HepG2 (cell line): Measurements from ENCODE around the gene HLCS. TPM values are rescaled to one million over a fixed set of nuclear protein-coding genes. Genes with fewer than 3 reads are reported as not detected.

Experiments used
- ATAC-seq: fragments of 200-7000 bp; cut with Tn5 transposase; 3 replicates; pipeline ENCODE4 v1.9.1; 2020; ENCODE audit warnings: mild to moderate bottlenecking, moderate library complexity
- BruUV-seq: library from RNA; stranded (reverse); fragments of 400-500 nt; replicated peaks from 2 replicates; lab custom pipeline; 2021; lab: Mats Ljungman, UMichigan
- CTCF ChIA-PET: fragments of 300-600 bp; formaldehyde crosslinking; extraction: SDS; loops from one replicate; lab custom pipeline; 2021; ENCODE audit warnings: low total read pairs, inconsistent platforms, low intra/inter-chr PET ratio; lab: Yijun Ruan, JAX
- POLR2A ChIA-PET: fragments of 350-600 bp; sonication (Branson Sonifier 250); formaldehyde crosslinking; loops from one replicate; lab custom pipeline; 2020; ENCODE audit warnings: antibody characterized with exemption, inconsistent platforms; lab: Yijun Ruan, JAX
- DNase-seq: peaks from one replicate; pipeline ENCODE4 v3.0.0-alpha.2; 2015; ENCODE audit warnings: low spot score
- FAIRE-seq: peaks from 3 replicates; lab custom pipeline; 2011; peaks lifted over from hg19 to GRCh38; lab: Jason Lieb, UNC
- H2AFZ ChIP-seq: one replicate; pipeline ENCODE4 v1.6.1; 2011; ENCODE audit warnings: low read length, inconsistent platforms
- H3K27ac ChIP-seq: fragments of 300-600 bp; 3 replicates; pipeline ENCODE4 v1.8.0; 2011; ENCODE audit warnings: mixed run types, mild to moderate bottlenecking, mixed read lengths, low read length, inconsistent platforms; ENCODE audit not compliant: insufficient read depth; ENCODE audit errors: extremely low read length
- H3K27me3 ChIP-seq, 2 experiments: fragments of 200-600 bp in 1 of 2; 2 replicates in 1 of 2; 3 replicates in 1 of 2; pipeline versions ENCODE4 v1.6.0 to v1.8.0; 2011; ENCODE audit warnings: low read length in 2 of 2, mild to moderate bottlenecking in 2 of 2, moderate library complexity in 2 of 2, inconsistent platforms in 1 of 2; ENCODE audit not compliant: insufficient read depth in 2 of 2, control insufficient read depth in 1 of 2
- H3K36me3 ChIP-seq, 2 experiments: fragments of 200-600 bp in 1 of 2; replicated peaks in 1 of 2; 2 replicates in 1 of 2; 3 replicates in 1 of 2; pipeline versions ENCODE4 v1.5.1 to v1.8.0; 2011; ENCODE audit warnings: low read length in 2 of 2, inconsistent platforms in 1 of 2; ENCODE audit not compliant: insufficient read depth in 2 of 2, control insufficient read depth in 1 of 2
- H3K4me1 ChIP-seq: 2 replicates; pipeline ENCODE4 v1.5.1; 2012; ENCODE audit warnings: low read length, inconsistent platforms; ENCODE audit not compliant: insufficient read depth
- H3K4me2 ChIP-seq: 2 replicates; pipeline ENCODE4 v1.6.0; 2011; ENCODE audit warnings: low read depth, low read length, inconsistent platforms
- H3K4me3 ChIP-seq, 3 experiments: fragments of 200-600 bp in 1 of 3; sonication (generic), shearing (Covaris generic) in 1 of 3; replicated peaks in 1 of 3; 2 replicates each; pipeline ENCODE4 v1.5.1; 2011 to 2016; ENCODE audit warnings: low read length in 3 of 3, inconsistent platforms in 2 of 3, low read depth in 2 of 3, mild to moderate bottlenecking in 2 of 3, control low read depth in 1 of 3, mixed read lengths in 1 of 3; ENCODE audit not compliant: insufficient read depth in 1 of 3
- H3K79me2 ChIP-seq: one replicate; pipeline ENCODE4 v1.6.1; 2011; ENCODE audit warnings: low read length, inconsistent platforms; ENCODE audit not compliant: insufficient read depth
- H3K9ac ChIP-seq: 2 replicates; pipeline ENCODE4 v1.6.0; 2011; ENCODE audit warnings: mild to moderate bottlenecking, low read depth, low read length, inconsistent platforms; ENCODE audit not compliant: insufficient read depth
- H3K9me3 ChIP-seq: 2 replicates; pipeline ENCODE4 v1.5.1; 2012; ENCODE audit warnings: mild to moderate bottlenecking, low read length
- H4K20me1 ChIP-seq: 2 replicates; pipeline ENCODE4 v1.6.0; 2011; ENCODE audit warnings: inconsistent platforms, mild to moderate bottlenecking, low read length, moderate library complexity; ENCODE audit not compliant: insufficient read depth
- JDP2 ChIP-seq: sonication (generic); formaldehyde crosslinking; IDR thresholded peaks from 2 replicates; pipeline ENCODE4 v1.8.1; 2022; ENCODE audit warnings: missing genetic modification reagents, borderline replicate concordance
- NRL ChIP-seq: sonication (generic); formaldehyde crosslinking; IDR thresholded peaks from 2 replicates; pipeline ENCODE4 v1.5.0; 2020; ENCODE audit warnings: missing genetic modification reagents, mild to moderate bottlenecking, moderate library complexity, borderline replicate concordance
- PHF5A ChIP-seq: IDR thresholded peaks from one replicate; pipeline ENCODE4 v1.6.1; 2018; ENCODE audit warnings: low read depth, missing genetic modification reagents; ENCODE audit not compliant: unreplicated experiment
- PHF8 ChIP-seq: sonication (generic); formaldehyde crosslinking; IDR thresholded peaks from 2 replicates; pipeline ENCODE4 v1.5.0; 2020; ENCODE audit warnings: missing genetic modification reagents
- REL ChIP-seq: sonication (generic); formaldehyde crosslinking; conservative IDR thresholded peaks from 2 replicates; pipeline ENCODE4 v1.8.0; 2022; ENCODE audit warnings: mild to moderate bottlenecking, missing genetic modification reagents, moderate library complexity
- SALL2 ChIP-seq: sonication (generic); formaldehyde crosslinking; IDR thresholded peaks from 2 replicates; pipeline ENCODE4 v1.8.1; 2023; ENCODE audit warnings: mild to moderate bottlenecking, missing genetic modification reagents, inconsistent platforms
- SIX4 ChIP-seq: sonication (generic); formaldehyde crosslinking; IDR thresholded peaks from 2 replicates; pipeline ENCODE4 v1.4.0; 2020; ENCODE audit warnings: missing genetic modification reagents
- SMAD9 ChIP-seq: sonication (generic); formaldehyde crosslinking; IDR thresholded peaks from 2 replicates; pipeline ENCODE4 v1.5.1; 2020; ENCODE audit warnings: mild to moderate bottlenecking, missing genetic modification reagents
- SP5 ChIP-seq: IDR thresholded peaks from 2 replicates; pipeline ENCODE4 v1.6.1; 2016; ENCODE audit warnings: low read depth, borderline replicate concordance
- TARDBP ChIP-seq: sonication (generic); formaldehyde crosslinking; IDR thresholded peaks from 2 replicates; pipeline ENCODE4 v1.8.0; 2022; ENCODE audit warnings: mild to moderate bottlenecking, missing genetic modification reagents
- XBP1 ChIP-seq: sonication (generic); formaldehyde crosslinking; IDR thresholded peaks from 2 replicates; pipeline ENCODE4 v1.5.0; 2020; ENCODE audit warnings: missing genetic modification reagents
- ZFP91 ChIP-seq: sonication (generic); formaldehyde crosslinking; IDR thresholded peaks from 2 replicates; pipeline ENCODE4 v1.9.0; 2022; ENCODE audit warnings: missing genetic modification reagents, mild to moderate bottlenecking, borderline replicate concordance
- ZMAT3 ChIP-seq: sonication (generic); formaldehyde crosslinking; conservative IDR thresholded peaks from 2 replicates; pipeline ENCODE4 v1.7.0; 2021; ENCODE audit warnings: missing genetic modification reagents
- ZNF263 ChIP-seq: sonication (generic); formaldehyde crosslinking; IDR thresholded peaks from 2 replicates; pipeline ENCODE4 v1.4.0; 2020; ENCODE audit warnings: missing genetic modification reagents
- ZNF335 ChIP-seq: sonication (generic); formaldehyde crosslinking; IDR thresholded peaks from 2 replicates; pipeline ENCODE4 v1.4.0; 2020; ENCODE audit warnings: missing genetic modification reagents
- WGBS: methylation state at CpG from one replicate; pipeline ENCODE4 v1.1.6; 2017; ENCODE audit warnings: low lambda C conversion rate; 5-methylcytosine and 5-hydroxymethylcytosine counted together
- in situ Hi-C: cut with HindIII; loops from 2 replicates; pipeline ENCODE4 v1.10.0; 2017; ENCODE audit warnings: low pct_unique_long_range_greater_than_20kb; ENCODE audit not compliant: extremely low pct_ligation_motif_present
- intact Hi-C: fragments of 100-400 bp; cut with micrococcal nuclease; formaldehyde crosslinking; loops from one replicate; pipeline ENCODE4 v1.10.0; 2022; ENCODE audit not compliant: unreplicated experiment
- polyA plus RNA-seq, 8 experiments: library from polyadenylated mRNA; depleted of rRNA in 3 of 8; stranded (reverse) in 7 of 8; unstranded in 1 of 8; fragments of >200 nt; fragmentation: Illumina TruSeq in 4 of 8; extraction: Trizol in 4 of 8; gene quantifications; 2 replicates each; pipeline versions ENCODE4 v1.2.1 to v1.2.3, GENCODE V29; 2011 to 2016; ENCODE audit warnings: low read depth in 4 of 8, missing spikeins in 1 of 8, mixed read lengths in 1 of 8; ENCODE audit not compliant: insufficient read depth in 1 of 8
- total RNA-seq, 5 experiments: library from RNA; depleted of rRNA; stranded (reverse); fragments of >200 nt; fragmentation: Illumina TruSeq; extraction: Trizol; gene quantifications; 2 replicates each; pipeline ENCODE4 v1.2.3, GENCODE V29; 2016; ENCODE audit warnings: low read depth in 1 of 5
- TF ChIP-seq, protein P1 (sequence below): IDR thresholded peaks from 2 replicates; pipeline ENCODE4 v1.6.1; 2016; ENCODE audit warnings: low read depth, missing genetic modification reagents, missing compliant biosample characterization
- TF ChIP-seq, protein P2 (sequence below): sonication (generic); formaldehyde crosslinking; IDR thresholded peaks from 2 replicates; pipeline ENCODE4 v1.4.0; 2020; ENCODE audit warnings: mild to moderate bottlenecking, missing genetic modification reagents

Gene HLCS
- total and polyA plus RNA-seq, 2 of the 13 experiments (the other 11 are each of a cell fraction or from before 2014, with no cell fraction given), result 7.9 to 12.3 TPM

GRCh38 chr21:36882776-36883175 is 83.7 kb downstream of the HLCS start:
- Histone ChIP-seq H3K36me3 (no peaks in the 10 kb centered on the region; a peak in 2 of 5 replicates), H3K4me3 (no peak overlapping the region), H3K79me2 (no peaks in the 10 kb centered on the region), H3K27ac (no peak overlapping the region)
- FAIRE-seq, result no peak
- DNase-seq, result no peak
- CTCF ChIA-PET, result no interaction called here
- TF ChIP-seq, protein P1, sequence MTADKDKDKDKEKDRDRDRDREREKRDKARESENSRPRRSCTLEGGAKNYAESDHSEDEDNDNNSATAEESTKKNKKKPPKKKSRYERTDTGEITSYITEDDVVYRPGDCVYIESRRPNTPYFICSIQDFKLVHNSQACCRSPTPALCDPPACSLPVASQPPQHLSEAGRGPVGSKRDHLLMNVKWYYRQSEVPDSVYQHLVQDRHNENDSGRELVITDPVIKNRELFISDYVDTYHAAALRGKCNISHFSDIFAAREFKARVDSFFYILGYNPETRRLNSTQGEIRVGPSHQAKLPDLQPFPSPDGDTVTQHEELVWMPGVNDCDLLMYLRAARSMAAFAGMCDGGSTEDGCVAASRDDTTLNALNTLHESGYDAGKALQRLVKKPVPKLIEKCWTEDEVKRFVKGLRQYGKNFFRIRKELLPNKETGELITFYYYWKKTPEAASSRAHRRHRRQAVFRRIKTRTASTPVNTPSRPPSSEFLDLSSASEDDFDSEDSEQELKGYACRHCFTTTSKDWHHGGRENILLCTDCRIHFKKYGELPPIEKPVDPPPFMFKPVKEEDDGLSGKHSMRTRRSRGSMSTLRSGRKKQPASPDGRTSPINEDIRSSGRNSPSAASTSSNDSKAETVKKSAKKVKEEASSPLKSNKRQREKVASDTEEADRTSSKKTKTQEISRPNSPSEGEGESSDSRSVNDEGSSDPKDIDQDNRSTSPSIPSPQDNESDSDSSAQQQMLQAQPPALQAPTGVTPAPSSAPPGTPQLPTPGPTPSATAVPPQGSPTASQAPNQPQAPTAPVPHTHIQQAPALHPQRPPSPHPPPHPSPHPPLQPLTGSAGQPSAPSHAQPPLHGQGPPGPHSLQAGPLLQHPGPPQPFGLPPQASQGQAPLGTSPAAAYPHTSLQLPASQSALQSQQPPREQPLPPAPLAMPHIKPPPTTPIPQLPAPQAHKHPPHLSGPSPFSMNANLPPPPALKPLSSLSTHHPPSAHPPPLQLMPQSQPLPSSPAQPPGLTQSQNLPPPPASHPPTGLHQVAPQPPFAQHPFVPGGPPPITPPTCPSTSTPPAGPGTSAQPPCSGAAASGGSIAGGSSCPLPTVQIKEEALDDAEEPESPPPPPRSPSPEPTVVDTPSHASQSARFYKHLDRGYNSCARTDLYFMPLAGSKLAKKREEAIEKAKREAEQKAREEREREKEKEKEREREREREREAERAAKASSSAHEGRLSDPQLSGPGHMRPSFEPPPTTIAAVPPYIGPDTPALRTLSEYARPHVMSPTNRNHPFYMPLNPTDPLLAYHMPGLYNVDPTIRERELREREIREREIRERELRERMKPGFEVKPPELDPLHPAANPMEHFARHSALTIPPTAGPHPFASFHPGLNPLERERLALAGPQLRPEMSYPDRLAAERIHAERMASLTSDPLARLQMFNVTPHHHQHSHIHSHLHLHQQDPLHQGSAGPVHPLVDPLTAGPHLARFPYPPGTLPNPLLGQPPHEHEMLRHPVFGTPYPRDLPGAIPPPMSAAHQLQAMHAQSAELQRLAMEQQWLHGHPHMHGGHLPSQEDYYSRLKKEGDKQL (CRISPR knock-in tag), result no peak
- TF ChIP-seq SIX4, result no peak
- no peak for TF ChIP-seq ZMAT3 (CRISPR knock-in tag)
- no peak for TF ChIP-seq PHF8 (CRISPR knock-in tag)
- TF ChIP-seq SMAD9 (CRISPR knock-in tag), result no peak
- TF ChIP-seq REL (CRISPR knock-in tag), result no peak
- no peak for TF ChIP-seq ZNF335 (CRISPR knock-in tag)
- TF ChIP-seq JDP2 (CRISPR knock-in tag), result no peak
- no peak for TF ChIP-seq SP5 (CRISPR knock-in tag)
- no peak for TF ChIP-seq TARDBP (CRISPR knock-in tag)
- no peak for TF ChIP-seq PHF5A (CRISPR knock-in tag)
- no peak for TF ChIP-seq XBP1 (CRISPR knock-in tag)
- TF ChIP-seq, protein P2, sequence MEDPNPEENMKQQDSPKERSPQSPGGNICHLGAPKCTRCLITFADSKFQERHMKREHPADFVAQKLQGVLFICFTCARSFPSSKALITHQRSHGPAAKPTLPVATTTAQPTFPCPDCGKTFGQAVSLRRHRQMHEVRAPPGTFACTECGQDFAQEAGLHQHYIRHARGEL (CRISPR knock-in tag), result no peak
- no peak for TF ChIP-seq ZNF263 (CRISPR knock-in tag)
- no peak for TF ChIP-seq NRL (CRISPR knock-in tag)
- no peak for TF ChIP-seq ZFP91 (CRISPR knock-in tag)
- no peak for TF ChIP-seq SALL2 (CRISPR knock-in tag)
- TF ChIP-seq, all 625 proteins: peak for 0
- Histone ChIP-seq H3K4me1 (peaks cover 14% of the 10 kb centered on the region), H3K9ac (no peak overlapping the region), H3K4me2 (no peak overlapping the region), H3K9me3 (peaks cover 17% of the 10 kb centered on the region), H3K27me3 (no peaks in the 10 kb centered on the region), H4K20me1 (no peaks in the 10 kb centered on the region), H2AFZ (no peak overlapping the region)
- POLR2A ChIA-PET, result no interaction called here
- in situ Hi-C loops (no loop called here), intact Hi-C loops (no loop called here)
- ATAC-seq, result no peak
- BruUV-seq, result no TSS peak
- WGBS, result 97% methylated on average over 4 of the region's 4 CpGs
